NCI-H2227 treated with DMSO at 0.1 percent for 48 hours (cell line): Measurements from ENCODE around the gene TRIM66.
"Not testable (repeated sequence)": the region's sequence is repeated elsewhere in the genome, so short reads cannot be mapped to it uniquely, and the experiment has no call there.

Source experiments
- DNase-seq: peaks from one replicate; lab custom pipeline; 2025; lab: John Stamatoyannopoulos, UW

TRIM66 gene

GRCh38 chr11:8690374-8691342, 8.2 kb upstream of the TRIM66 start:
- no peak for DNase-seq

GRCh38 chr11:8689726-8690255, 7.3 kb upstream of the TRIM66 start:
- DNase-seq, result peak; percentile 49

- DNase-seq, result peak; percentile 98
Measured at GRCh38 chr11:8688414-8689362, 6.2 kb upstream of the TRIM66 start.

GRCh38 chr11:8686325-8686724, 3.9 kb upstream of the TRIM66 start:
- DNase-seq, result no peak

- DNase-seq, result no peak
Measured at GRCh38 chr11:8685820-8686219, 3.4 kb upstream of the TRIM66 start.

GRCh38 chr11:8685306-8685705, 2.8 kb upstream of the TRIM66 start:
- DNase-seq, result no peak

- DNase-seq, result no peak
Measured at GRCh38 chr11:8684600-8685290, 2.3 kb upstream of the TRIM66 start.

- no peak for DNase-seq
Measured at GRCh38 chr11:8683115-8683807, 796 bp upstream of the TRIM66 start.

GRCh38 chr11:8681837-8682302, 595 bp downstream of the TRIM66 start:
- no peak for DNase-seq

- no peak for DNase-seq
Measured at GRCh38 chr11:8679006-8679405, 3.5 kb downstream of the TRIM66 start.

- DNase-seq, result no peak
Measured at GRCh38 chr11:8676458-8676857, 6.0 kb downstream of the TRIM66 start.

GRCh38 chr11:8674859-8675258, 7.6 kb downstream of the TRIM66 start:
- no peak for DNase-seq

- no peak for DNase-seq
Measured at GRCh38 chr11:8672346-8672745, 10.1 kb downstream of the TRIM66 start.

- no peak for DNase-seq
Measured at GRCh38 chr11:8671651-8672062, 10.8 kb downstream of the TRIM66 start.

- peak; percentile 51 for DNase-seq
Measured at GRCh38 chr11:8671193-8671612, 11.3 kb downstream of the TRIM66 start.

GRCh38 chr11:8670081-8670480, 12.4 kb downstream of the TRIM66 start:
- not testable (repeated sequence) for DNase-seq

- DNase-seq, result no peak
Measured at GRCh38 chr11:8665222-8665621, 17.2 kb downstream of the TRIM66 start.

GRCh38 chr11:8661001-8661795, 21.3 kb downstream of the TRIM66 start:
- DNase-seq, result no peak

- DNase-seq, result peak; percentile 28
Measured at GRCh38 chr11:8658321-8659057, 24.0 kb downstream of the TRIM66 start.
